Vagina (tissue), 2 donors: ENCODE measurements around the gene KIAA1755. TPM values are rescaled to one million over a fixed set of nuclear protein-coding genes. Genes with fewer than 3 reads are reported as not detected.

Experiments used
- DNase-seq, 2 donors: peaks; one replicate each; pipeline ENCODE4 v3.0.0-alpha.2; 2017; ENCODE audit errors: extremely low spot score in 2 of 2
- H3K27ac ChIP-seq: fragments of 200-600 bp; sonication (generic); one replicate; pipeline ENCODE4 v1.5.1; 2019
- H3K27me3 ChIP-seq: fragments of 200-600 bp; sonication (generic); one replicate; pipeline ENCODE4 v1.5.1; 2019
- H3K36me3 ChIP-seq, 2 donors: fragments of 200-600 bp; sonication (generic); one replicate each; pipeline ENCODE4 v1.5.1; 2017 to 2019
- H3K4me1 ChIP-seq: fragments of 200-600 bp; sonication (generic); one replicate; pipeline ENCODE4 v1.5.1; 2019
- H3K4me3 ChIP-seq, 2 donors: fragments of 200-600 bp; sonication (generic); 1 replicate in 1 of 2; 2 replicates in 1 of 2; pipeline ENCODE4 v1.5.1; 2016 to 2019
- H3K9me3 ChIP-seq: fragments of 200-600 bp; sonication (generic); one replicate; pipeline ENCODE4 v1.5.1; 2019
- CTCF ChIP-seq, 3 experiments: fragments of 450-650 bp in 2 of 3; fragments of 200-600 bp in 1 of 3; sonication (generic) in 1 of 3; IDR thresholded peaks; one replicate each; pipeline ENCODE4 v1.5.1; 2017 to 2019; ENCODE audit warnings: antibody characterized with exemption in 3 of 3, mild to moderate bottlenecking in 2 of 3, moderate library complexity in 2 of 3
- POLR2A ChIP-seq, 2 donors: fragments of 450-650 bp; IDR thresholded peaks; one replicate each; pipeline ENCODE4 v1.6.1; 2017; ENCODE audit warnings: antibody characterized with exemption in 2 of 2, mild to moderate bottlenecking in 2 of 2, moderate library complexity in 2 of 2
- POLR2AphosphoS5 ChIP-seq, 2 donors: sonication (generic); formaldehyde crosslinking; IDR thresholded peaks; one replicate each; pipeline ENCODE4 v1.9.0; 2017; ENCODE audit warnings: antibody characterized with exemption in 2 of 2, mild to moderate bottlenecking in 2 of 2, low read depth in 1 of 2; ENCODE audit not compliant: insufficient read depth in 1 of 2
- intact Hi-C: fragments of 100-400 bp; cut with DNase I; formaldehyde crosslinking; loops from one replicate; pipeline ENCODE4 v1.15.1; 2023
- total RNA-seq: library from RNA; depleted of rRNA; stranded (reverse); fragments of >200 nt; gene quantifications from one replicate; pipeline ENCODE4 v1.2.3, GENCODE V29; 2016

The KIAA1755 gene
- total RNA-seq, 1 donor from 2014 or later, result 2.7 TPM

- no peak for DNase-seq
- intact Hi-C loops, result loop anchor here (10.0 kb wide), 1 partner anchor 52 kb away; no protein-coding TSS in a partner anchor
Observed at GRCh38 chr20:38296433-38296832, 35.9 kb upstream of the KIAA1755 start.

GRCh38 chr20:38295811-38296210 lies 35.3 kb upstream of the KIAA1755 start:
- DNase-seq, result no peak
- H3K4me3 ChIP-seq, result no peak overlapping the region
- H3K4me1 ChIP-seq, result peaks cover 30% of the 10 kb centered on the region
- no peaks in the 10 kb centered on the region for H3K36me3 ChIP-seq
- no peaks in the 10 kb centered on the region for H3K9me3 ChIP-seq
- TF ChIP-seq CTCF (IDR thresholded peaks at IDR 0.05), result no peak
- TF ChIP-seq POLR2AphosphoS5 (IDR thresholded peaks at IDR 0.05; ENCODE audit: insufficient read depth in 1 of 2, low read depth in 1 of 2), result no peak
- TF ChIP-seq POLR2A (IDR thresholded peaks at IDR 0.05), result no peak
- no peaks in the 10 kb centered on the region for H3K27me3 ChIP-seq
- no peak overlapping the region for H3K27ac ChIP-seq
- intact Hi-C loops, result loop anchor here (10.0 kb wide), 1 partner anchor 51 kb away; no protein-coding TSS in a partner anchor

More at GRCh38 chr20:38296433-38296832, 35.9 kb upstream of the KIAA1755 start:
- Histone ChIP-seq H3K4me3 (no peak overlapping the region), H3K4me1 (peaks cover 25% of the 10 kb centered on the region), H3K9me3 (no peaks in the 10 kb centered on the region), H3K27me3 (no peaks in the 10 kb centered on the region), H3K36me3 (no peaks in the 10 kb centered on the region), H3K27ac (no peak overlapping the region)
- TF ChIP-seq CTCF (IDR thresholded peaks at IDR 0.05), result no peak
- TF ChIP-seq POLR2AphosphoS5 (IDR thresholded peaks at IDR 0.05; ENCODE audit: insufficient read depth in 1 of 2, low read depth in 1 of 2), result no peak
- TF ChIP-seq POLR2A (IDR thresholded peaks at IDR 0.05), result no peak

- intact Hi-C loops, result loop anchor here (10.0 kb wide), 1 partner anchor 49 kb away; no protein-coding TSS in a partner anchor
- no peak for TF ChIP-seq CTCF (IDR thresholded peaks at IDR 0.05)
- TF ChIP-seq POLR2A (IDR thresholded peaks at IDR 0.05), result no peak
- TF ChIP-seq POLR2AphosphoS5 (IDR thresholded peaks at IDR 0.05; ENCODE audit: insufficient read depth in 1 of 2, low read depth in 1 of 2), result no peak
- Histone ChIP-seq H3K4me1 (peaks cover 17% of the 10 kb centered on the region), H3K27me3 (no peaks in the 10 kb centered on the region), H3K27ac (no peak overlapping the region), H3K36me3 (no peaks in the 10 kb centered on the region), H3K9me3 (no peaks in the 10 kb centered on the region), H3K4me3 (no peak overlapping the region)
- DNase-seq, result no peak
Observed at GRCh38 chr20:38294076-38294591, 33.6 kb upstream of the KIAA1755 start.

- H3K4me1 ChIP-seq, result peaks cover 12% of the 10 kb centered on the region
- H3K27ac ChIP-seq, result no peak overlapping the region
- no peak for DNase-seq
- H3K9me3 ChIP-seq, result no peaks in the 10 kb centered on the region
- intact Hi-C loops, result loop anchor here (10.0 kb wide), 1 partner anchor 49 kb away; no protein-coding TSS in a partner anchor
- no peak overlapping the region for H3K4me3 ChIP-seq
- TF ChIP-seq CTCF (IDR thresholded peaks at IDR 0.05), result no peak
- no peak for TF ChIP-seq POLR2A (IDR thresholded peaks at IDR 0.05)
- TF ChIP-seq POLR2AphosphoS5 (IDR thresholded peaks at IDR 0.05; ENCODE audit: insufficient read depth in 1 of 2, low read depth in 1 of 2), result no peak
- no peaks in the 10 kb centered on the region for H3K27me3 ChIP-seq
- no peaks in the 10 kb centered on the region for H3K36me3 ChIP-seq
Observed at GRCh38 chr20:38293491-38294065, 33.0 kb upstream of the KIAA1755 start.

- Histone ChIP-seq H3K36me3 (no peaks in the 10 kb centered on the region), H3K9me3 (no peaks in the 10 kb centered on the region), H3K4me1 (peaks cover 6% of the 10 kb centered on the region), H3K27me3 (no peaks in the 10 kb centered on the region), H3K4me3 (no peak overlapping the region), H3K27ac (no peak overlapping the region)
- TF ChIP-seq POLR2AphosphoS5 (IDR thresholded peaks at IDR 0.05; ENCODE audit: insufficient read depth in 1 of 2, low read depth in 1 of 2) (no peak), CTCF (IDR thresholded peaks at IDR 0.05) (no peak), POLR2A (IDR thresholded peaks at IDR 0.05) (no peak)
- intact Hi-C loops, result loop anchor here (10.0 kb wide), 1 partner anchor 47 kb away; no protein-coding TSS in a partner anchor
- no peak for DNase-seq
Observed at GRCh38 chr20:38291966-38292365, 31.4 kb upstream of the KIAA1755 start.
